Muscle layer of colon (tissue), 2 donors: ENCODE data around the gene GLRB.
"Not testable (repeated sequence)": the region's sequence is repeated elsewhere in the genome, so short reads cannot be mapped to it uniquely, and the experiment has no call there.

ENCODE experiments used
- H3K27ac ChIP-seq: one replicate; pipeline ENCODE4 v1.7.0; 2013; ENCODE audit warnings: low read depth, mild to moderate bottlenecking, low read length, moderate library complexity
- H3K27me3 ChIP-seq, 2 donors: one replicate each; pipeline ENCODE4 v1.7.0; 2013; ENCODE audit warnings: low read length in 2 of 2, mild to moderate bottlenecking in 2 of 2; ENCODE audit not compliant: insufficient read depth in 2 of 2, control insufficient read depth in 1 of 2
- H3K36me3 ChIP-seq: one replicate; pipeline ENCODE4 v1.7.0; 2013; ENCODE audit warnings: mild to moderate bottlenecking, low read length; ENCODE audit not compliant: insufficient read depth
- H3K4me1 ChIP-seq: one replicate; pipeline ENCODE4 v1.7.0; 2013; ENCODE audit warnings: mild to moderate bottlenecking, low read length; ENCODE audit not compliant: insufficient read depth
- H3K4me3 ChIP-seq, 2 donors: one replicate each; pipeline ENCODE4 v1.7.0; 2013; ENCODE audit warnings: low read length in 2 of 2, low read depth in 1 of 2, mild to moderate bottlenecking in 1 of 2, moderate library complexity in 1 of 2
- H3K9ac ChIP-seq: one replicate; pipeline ENCODE4 v1.7.0; 2013; ENCODE audit warnings: low read length
- H3K9me3 ChIP-seq: one replicate; pipeline ENCODE4 v1.7.0; 2013; ENCODE audit warnings: mild to moderate bottlenecking, low read length
- donor health status: abdominal sarcoma.
- donor health status: Adenocarcinoma of cecum.

GLRB gene

DNA sequence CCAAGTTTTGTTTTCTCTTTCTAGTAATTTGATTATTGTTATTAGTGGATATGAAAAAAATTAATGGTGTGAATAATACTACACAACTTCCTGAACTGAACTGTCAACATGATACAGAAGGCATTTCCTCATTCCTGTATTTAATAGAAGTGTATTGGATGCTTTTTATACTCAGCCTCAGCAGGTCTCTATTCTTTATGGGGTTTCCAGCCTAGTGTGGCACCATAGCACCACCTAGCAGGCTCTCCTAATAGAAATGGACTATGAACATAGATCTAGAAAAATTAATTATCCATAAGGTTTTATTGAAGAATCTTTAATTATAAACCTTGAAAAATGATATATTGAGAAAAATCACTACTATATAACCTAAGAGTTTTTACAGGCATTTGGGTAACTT, 52.4 kb downstream of the GLRB start:
- Histone ChIP-seq H3K36me3 (no peaks in the 10 kb centered on the region), H3K9me3 (no peaks in the 10 kb centered on the region), H3K27me3 (no peaks in the 10 kb centered on the region), H3K27ac (no peak overlapping the region), H3K9ac (no peak overlapping the region), H3K4me3 (no peak overlapping the region), H3K4me1 (no peaks in the 10 kb centered on the region)

DNA sequence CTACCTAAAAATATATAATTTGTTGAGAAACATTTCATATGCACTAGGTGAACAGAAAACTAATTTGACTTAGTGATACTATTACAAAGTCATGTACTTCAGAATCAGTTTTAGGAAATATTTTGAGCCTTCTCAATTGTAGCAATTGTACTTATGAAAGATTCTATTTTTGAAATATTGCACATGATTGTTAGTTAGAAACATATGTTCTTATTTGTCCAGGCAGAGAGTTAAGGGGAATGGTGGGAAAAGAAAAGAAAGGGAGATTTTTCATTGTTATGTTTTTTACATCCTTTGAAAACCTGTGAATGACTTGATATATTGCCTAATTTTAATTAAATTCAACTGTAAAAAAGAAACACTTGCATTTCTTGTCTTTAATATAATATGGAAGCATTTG, 66.0 kb downstream of the GLRB start:
- H3K36me3 ChIP-seq: no peaks in the 10 kb centered on the region
- H3K4me1 ChIP-seq: no peaks in the 10 kb centered on the region
- H3K9ac ChIP-seq: no peak overlapping the region
- no peak overlapping the region for H3K27ac ChIP-seq
- H3K4me3 ChIP-seq: no peak overlapping the region
- H3K9me3 ChIP-seq: no peaks in the 10 kb centered on the region
- no peaks in the 10 kb centered on the region for H3K27me3 ChIP-seq

DNA sequence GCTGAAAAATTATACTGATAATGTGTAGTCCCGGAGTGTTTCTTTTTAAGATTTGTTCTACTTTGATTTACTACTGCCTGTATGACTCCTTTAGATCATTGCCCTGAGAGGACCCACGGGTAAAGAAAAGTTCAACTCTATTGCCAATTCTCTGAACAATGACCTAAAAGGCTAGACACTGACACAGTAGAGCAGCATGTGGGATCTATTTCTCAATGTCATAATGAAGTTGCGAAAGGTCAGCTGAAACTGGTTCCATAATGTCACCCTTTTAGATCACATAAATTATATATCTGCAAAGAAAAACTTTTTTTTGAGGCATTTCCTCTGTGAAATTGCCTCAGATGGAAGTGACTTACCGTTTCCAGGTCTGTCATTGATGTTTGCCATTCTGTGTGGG, 67.4 kb downstream of the GLRB start:
- Histone ChIP-seq H3K4me1 (no peaks in the 10 kb centered on the region), H3K36me3 (no peaks in the 10 kb centered on the region), H3K27ac (no peak overlapping the region), H3K9me3 (no peaks in the 10 kb centered on the region), H3K4me3 (no peak overlapping the region), H3K9ac (no peak overlapping the region), H3K27me3 (no peaks in the 10 kb centered on the region)

DNA sequence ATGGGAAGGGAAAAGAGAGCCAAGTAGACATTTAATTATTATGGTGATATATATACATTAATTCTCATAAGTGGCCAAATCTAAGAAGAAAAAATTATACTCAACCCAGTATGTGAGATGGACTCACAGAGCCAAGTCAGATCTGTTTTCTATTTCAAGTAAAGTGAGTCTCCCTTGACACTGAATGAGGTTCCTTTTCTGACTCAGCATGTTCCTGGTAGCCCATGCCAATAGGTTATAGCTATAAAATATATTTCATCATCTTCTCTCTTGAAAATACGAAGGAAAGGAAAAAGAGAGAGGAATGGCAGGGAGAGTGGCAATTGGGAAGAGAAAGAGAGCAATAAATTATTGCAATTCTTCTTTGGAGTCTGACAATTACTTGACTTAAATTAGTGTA, 75.8 kb downstream of the GLRB start:
- H3K27me3 ChIP-seq: no peaks in the 10 kb centered on the region
- no peaks in the 10 kb centered on the region for H3K4me1 ChIP-seq
- H3K36me3 ChIP-seq: no peaks in the 10 kb centered on the region
- no peaks in the 10 kb centered on the region for H3K9me3 ChIP-seq
- H3K27ac ChIP-seq: no peak overlapping the region
- H3K9ac ChIP-seq: no peak overlapping the region
- no peak overlapping the region for H3K4me3 ChIP-seq

DNA sequence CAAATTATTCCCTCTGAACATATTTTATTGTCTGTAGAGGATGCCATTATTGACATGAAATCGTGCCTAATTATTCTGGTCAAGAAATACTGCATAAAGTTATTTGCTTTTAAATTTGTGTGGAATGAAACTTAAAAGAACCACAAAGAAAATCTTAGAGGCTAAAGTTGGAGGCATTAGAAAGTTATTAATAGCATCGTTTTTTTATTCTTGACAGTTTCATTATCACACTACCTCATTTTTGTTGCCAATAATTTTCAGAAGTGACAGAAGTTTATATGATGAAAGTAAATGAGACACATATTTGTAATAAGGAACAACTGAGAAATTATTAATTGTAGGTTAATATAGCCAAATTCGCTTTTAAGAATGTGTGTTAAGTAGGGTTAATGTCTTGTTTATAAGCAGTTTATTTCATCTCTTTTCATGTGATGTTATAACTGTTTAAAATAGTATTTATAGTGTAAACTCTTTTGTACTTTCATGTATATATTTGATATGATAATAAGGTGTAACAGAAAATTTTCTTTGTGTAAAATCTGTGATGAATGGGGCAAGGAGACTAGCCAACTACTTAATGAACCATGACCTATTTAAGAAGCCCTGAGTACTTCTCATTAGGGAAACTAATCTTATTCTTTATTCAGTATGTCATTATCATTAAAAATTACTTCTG, 90.1 kb downstream of the GLRB start:
- Histone ChIP-seq H3K36me3 (no peaks in the 10 kb centered on the region), H3K27ac (no peak overlapping the region), H3K9ac (no peak overlapping the region), H3K9me3 (no peaks in the 10 kb centered on the region), H3K27me3 (no peaks in the 10 kb centered on the region), H3K4me3 (no peak overlapping the region), H3K4me1 (no peaks in the 10 kb centered on the region)

DNA sequence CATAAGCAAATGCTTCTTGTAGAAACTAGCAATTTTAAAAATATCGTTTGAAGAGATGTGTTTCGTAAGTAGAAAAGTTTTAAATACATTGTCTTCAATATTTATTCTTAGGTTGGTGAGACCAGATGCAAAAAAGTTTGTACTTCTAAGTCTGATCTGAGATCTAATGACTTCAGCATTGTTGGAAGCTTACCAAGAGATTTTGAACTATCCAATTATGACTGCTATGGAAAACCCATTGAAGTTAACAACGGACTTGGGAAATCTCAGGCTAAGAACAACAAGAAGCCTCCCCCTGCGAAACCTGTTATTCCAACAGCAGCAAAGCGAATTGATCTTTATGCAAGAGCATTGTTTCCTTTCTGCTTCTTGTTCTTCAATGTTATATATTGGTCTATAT, 94.4 kb downstream of the GLRB start:
- Histone ChIP-seq H3K9ac (no peak overlapping the region), H3K27me3 (no peaks in the 10 kb centered on the region), H3K9me3 (no peaks in the 10 kb centered on the region), H3K4me3 (no peak overlapping the region), H3K4me1 (no peaks in the 10 kb centered on the region), H3K36me3 (no peaks in the 10 kb centered on the region), H3K27ac (no peak overlapping the region)

DNA sequence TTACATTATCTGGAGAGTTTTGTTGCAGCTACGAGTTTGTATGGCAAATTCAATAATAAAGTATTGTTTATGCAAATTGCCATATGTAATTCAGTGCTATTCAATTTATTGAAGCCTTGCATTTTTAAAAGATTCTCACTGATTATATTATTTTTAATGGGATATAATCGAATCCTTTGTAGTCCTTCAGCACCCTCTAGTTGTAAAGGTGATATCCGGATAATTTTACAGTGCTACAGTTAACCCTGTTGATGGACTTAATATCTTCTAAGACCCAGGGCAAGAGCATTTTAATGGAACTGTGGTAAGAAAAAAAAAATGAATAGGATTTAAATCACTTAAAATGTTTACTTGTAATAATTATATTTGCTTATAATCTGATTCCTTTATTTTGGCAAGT, 96.1 kb downstream of the GLRB start:
- Histone ChIP-seq H3K9ac (no peak overlapping the region), H3K36me3 (no peaks in the 10 kb centered on the region), H3K27me3 (no peaks in the 10 kb centered on the region), H3K27ac (no peak overlapping the region), H3K9me3 (no peaks in the 10 kb centered on the region), H3K4me1 (no peaks in the 10 kb centered on the region), H3K4me3 (no peak overlapping the region)

DNA sequence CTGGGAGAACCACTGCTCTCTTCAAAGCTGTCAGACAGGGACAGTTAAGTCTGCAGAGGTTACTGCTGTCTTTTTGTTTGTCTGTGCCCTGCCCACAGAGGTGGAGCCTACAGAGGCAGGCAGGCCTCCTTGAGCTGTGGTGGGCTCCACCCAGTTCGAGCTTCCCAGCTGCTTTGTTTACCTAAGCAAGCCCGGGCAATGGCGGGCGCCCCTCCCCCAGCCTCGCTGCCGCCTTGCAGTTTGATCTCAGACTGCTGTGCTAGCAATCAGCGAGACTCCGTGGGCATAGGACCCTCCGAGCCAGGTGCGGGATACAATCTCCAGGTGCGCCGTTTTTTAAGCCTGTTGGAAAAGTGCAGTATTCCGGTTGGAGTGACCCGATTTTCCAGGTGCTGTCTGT, 104.3 kb downstream of the GLRB start:
- H3K4me1 ChIP-seq, H3K4me3 ChIP-seq, H3K9me3 ChIP-seq, H3K27ac ChIP-seq, H3K36me3 ChIP-seq, H3K9ac ChIP-seq, H3K27me3 ChIP-seq: not testable (repeated sequence)

DNA sequence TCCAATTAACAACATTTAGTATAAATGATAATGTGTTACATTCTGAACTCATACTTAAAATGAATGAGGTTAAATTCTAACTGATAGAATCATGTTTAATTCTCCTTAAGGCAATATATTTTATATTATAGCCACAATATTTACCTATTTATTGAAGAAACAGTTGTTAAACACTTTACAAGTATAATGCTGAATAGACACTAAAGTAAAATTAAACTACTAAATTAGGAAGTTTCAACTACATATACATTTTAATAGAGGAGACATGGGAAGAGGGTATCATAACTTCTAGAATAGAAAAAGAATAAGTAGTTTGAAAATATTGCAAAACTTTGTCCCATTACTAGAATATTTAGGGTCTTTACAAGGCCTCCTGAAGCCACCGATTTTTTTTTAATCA, 108.3 kb downstream of the GLRB start:
- no peaks in the 10 kb centered on the region for H3K9me3 ChIP-seq
- no peaks in the 10 kb centered on the region for H3K27me3 ChIP-seq
- no peaks in the 10 kb centered on the region for H3K36me3 ChIP-seq
- H3K9ac ChIP-seq: no peak overlapping the region
- no peak overlapping the region for H3K27ac ChIP-seq
- no peaks in the 10 kb centered on the region for H3K4me1 ChIP-seq
- no peak overlapping the region for H3K4me3 ChIP-seq

DNA sequence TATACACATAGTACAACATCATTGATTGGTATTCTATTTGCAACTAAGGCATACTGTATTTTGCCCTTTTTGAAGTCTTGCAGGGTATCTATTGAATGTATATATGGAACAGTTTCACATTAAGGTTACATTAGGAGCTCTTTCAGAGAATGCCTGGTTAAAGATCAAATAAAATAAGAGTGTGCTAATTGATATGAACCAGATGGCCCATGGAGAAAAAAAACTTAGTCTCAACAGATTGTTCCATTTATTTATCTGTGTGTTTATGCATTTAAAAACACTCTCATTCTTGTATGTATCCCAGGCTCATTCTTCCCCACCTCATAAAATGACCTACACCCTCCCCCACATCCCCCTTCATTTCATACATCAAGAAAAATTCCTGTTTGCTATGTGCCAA, 109.4 kb downstream of the GLRB start:
- no peaks in the 10 kb centered on the region for H3K36me3 ChIP-seq
- H3K27ac ChIP-seq: no peak overlapping the region
- H3K27me3 ChIP-seq: no peaks in the 10 kb centered on the region
- H3K4me1 ChIP-seq: no peaks in the 10 kb centered on the region
- H3K9me3 ChIP-seq: no peaks in the 10 kb centered on the region
- H3K9ac ChIP-seq: no peak overlapping the region
- no peak overlapping the region for H3K4me3 ChIP-seq

DNA sequence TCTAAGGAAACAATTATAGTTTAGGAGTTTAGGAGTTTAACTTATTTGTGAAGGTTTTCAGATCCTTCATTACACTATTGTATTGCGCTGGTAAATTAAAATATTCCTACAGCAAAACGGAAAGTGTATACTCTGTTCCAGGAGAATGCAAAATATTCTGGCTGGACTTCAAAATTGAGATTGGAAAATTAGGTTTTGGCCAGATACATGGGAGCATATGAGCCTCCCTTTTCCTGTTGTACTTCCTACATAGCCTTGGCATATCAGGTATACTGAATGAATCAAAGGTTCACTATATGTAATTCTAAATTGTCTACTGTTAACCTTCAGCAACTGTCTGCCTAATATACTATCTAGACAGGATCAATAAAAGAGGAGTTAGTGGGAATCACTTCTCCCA, 119.4 kb downstream of the GLRB start:
- no peaks in the 10 kb centered on the region for H3K4me1 ChIP-seq
- no peak overlapping the region for H3K4me3 ChIP-seq
- H3K9ac ChIP-seq: no peak overlapping the region
- H3K27ac ChIP-seq: no peak overlapping the region
- H3K9me3 ChIP-seq: no peaks in the 10 kb centered on the region
- H3K36me3 ChIP-seq: no peaks in the 10 kb centered on the region
- H3K27me3 ChIP-seq: no peaks in the 10 kb centered on the region

DNA sequence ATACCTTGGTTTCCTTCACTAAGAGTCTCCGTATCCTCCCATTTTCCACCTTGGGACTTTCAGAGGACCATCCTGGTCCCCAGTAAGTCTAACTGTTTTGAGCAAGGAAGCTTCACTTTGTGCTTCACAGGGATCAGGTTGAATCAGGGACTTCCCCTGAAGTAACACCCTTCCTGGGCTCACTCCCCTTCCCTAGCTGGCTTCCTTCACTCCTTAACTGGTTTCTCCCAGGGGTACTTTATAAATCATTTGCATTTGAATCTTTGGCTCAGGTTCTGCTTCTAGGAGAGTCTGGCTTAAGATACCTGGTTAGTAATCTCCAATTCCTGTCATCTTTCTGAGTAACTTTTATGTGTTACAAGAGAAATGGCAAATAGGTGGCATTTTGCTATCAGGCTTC, 120.1 kb downstream of the GLRB start:
- Histone ChIP-seq H3K27ac (no peak overlapping the region), H3K36me3 (no peaks in the 10 kb centered on the region), H3K4me3 (no peak overlapping the region), H3K4me1 (no peaks in the 10 kb centered on the region), H3K9ac (no peak overlapping the region), H3K27me3 (no peaks in the 10 kb centered on the region), H3K9me3 (no peaks in the 10 kb centered on the region)
